Measurements from ENCODE around the gene MORN1.

- TF ChIP-seq CTCF (IDR thresholded peaks at IDR 0.05) (no peak), POLR2A (IDR thresholded peaks at IDR 0.05) (no peak)
These were observed 31.2 kb upstream of the MORN1 start for GRCh38 chr1:2422523-2422922.

Measured in testis (tissue), 2 donors.